Motor neuron (in vitro differentiated cells): ENCODE results near the gene ACSS3. TPM values are rescaled to one million over a fixed set of nuclear protein-coding genes. Genes with fewer than 3 reads are reported as not detected.
"Not testable (repeated sequence)": the region's sequence is repeated elsewhere in the genome, so short reads cannot be mapped to it uniquely, and the experiment has no call there.

Source experiments
- ATAC-seq, 8 experiments: fragments of 200-7000 bp; cut with Tn5 transposase; replicated peaks in 6 of 8; 2 replicates each; pipeline ENCODE4 v1.8.0; 2021; ENCODE audit warnings: mild to moderate bottlenecking in 8 of 8, moderate library complexity in 8 of 8
- H3K27ac ChIP-seq, 2 donors: fragments of 250-450 bp; sonication (Bioruptor Pico); 2 replicates each; pipeline ENCODE4 v1.9.0; 2021; ENCODE audit warnings: antibody characterized with exemption in 2 of 2, mild to moderate bottlenecking in 2 of 2, moderate library complexity in 1 of 2
- H3K4me1 ChIP-seq, 2 donors: fragments of 250-450 bp; sonication (Bioruptor Pico); replicated peaks in 1 of 2; 2 replicates each; pipeline ENCODE4 v1.6.1; 2021; ENCODE audit warnings: antibody characterized with exemption in 2 of 2, mild to moderate bottlenecking in 2 of 2, moderate library complexity in 1 of 2
- H3K4me3 ChIP-seq, 5 donors: fragments of 250-450 bp; sonication (Bioruptor Pico); 2 replicates each; pipeline ENCODE4 v1.9.0; 2021; ENCODE audit warnings: antibody characterized with exemption in 5 of 5, mild to moderate bottlenecking in 5 of 5, moderate library complexity in 4 of 5
- WGBS, 10 experiments: fragments of 450-650 bp; shearing (Covaris generic); methylation state at CpG; one replicate each; pipeline ENCODE4 v1.0.0; 2022; 5-methylcytosine and 5-hydroxymethylcytosine counted together
- in situ Hi-C, 9 experiments: fragments of 400-800 bp; cut with MboI; loops; one replicate each; pipeline ENCODE4 v1.15.0; 2021; ENCODE audit warnings: low sequenced_read_pairs in 9 of 9, low pct_unique_long_range_greater_than_20kb in 2 of 9; ENCODE audit not compliant: unreplicated experiment in 9 of 9
- total RNA-seq, 8 experiments: library from RNA; unstranded; fragments of 300-600 nt; gene quantifications; 2 replicates each; pipeline versions ENCODE4 v1.2.3 to v1.2.4, GENCODE V29; 2022

ACSS3 gene
- total RNA-seq, 8 experiments from 2014 or later, result 2.1 to 20.7 (median 4.9) TPM

GRCh38 chr12:81083018-81083417, 5.1 kb downstream of the ACSS3 start:
- Histone ChIP-seq H3K4me3 (no peak overlapping the region), H3K27ac (no peak overlapping the region), H3K4me1 (peaks cover 7 to 15% of the 10 kb centered on the region in 2 donors)
- WGBS, 10 experiments, result 40 to 100% (median 74%) methylated on average over 1 of the region's 1 CpG; no CpG with 5 or more reads in 4 of the 10 experiments
- ATAC-seq, result no peak
- in situ Hi-C loops, result no loop called here

GRCh38 chr12:81083906-81084513, 6.1 kb downstream of the ACSS3 start:
- no peak overlapping the region for H3K4me3 ChIP-seq
- ATAC-seq, result peak in 1 of 8 experiments; percentile 31
- in situ Hi-C loops, result no loop called here
- no peak overlapping the region for H3K27ac ChIP-seq
- H3K4me1 ChIP-seq, result peaks cover 7 to 16% of the 10 kb centered on the region in 2 donors
- WGBS, 10 experiments, result 49 to 92% (median 76%) methylated on average over 2 to 7 of the region's 7 CpGs

GRCh38 chr12:81084811-81085350, 7.0 kb downstream of the ACSS3 start:
- Histone ChIP-seq H3K4me3 (no peak overlapping the region), H3K27ac (no peak overlapping the region), H3K4me1 (peaks cover 7 to 21% of the 10 kb centered on the region in 2 donors)
- 20 to 100% (median 71%) methylated on average over 1 of the region's 1 CpG; no CpG with 5 or more reads in 2 of the 10 experiments for WGBS, 10 experiments
- ATAC-seq, result no peak
- in situ Hi-C loops, result no loop called here

GRCh38 chr12:81085832-81086231, 8.0 kb downstream of the ACSS3 start:
- 49 to 100% (median 94%) methylated on average over 1 to 2 of the region's 2 CpGs; no CpG with 5 or more reads in 1 of the 10 experiments for WGBS, 10 experiments
- no peak overlapping the region for H3K4me3 ChIP-seq
- H3K27ac ChIP-seq, result no peak overlapping the region
- in situ Hi-C loops, result no loop called here
- ATAC-seq, result no peak
- peaks cover 7 to 21% of the 10 kb centered on the region in 2 donors for H3K4me1 ChIP-seq

DNA sequence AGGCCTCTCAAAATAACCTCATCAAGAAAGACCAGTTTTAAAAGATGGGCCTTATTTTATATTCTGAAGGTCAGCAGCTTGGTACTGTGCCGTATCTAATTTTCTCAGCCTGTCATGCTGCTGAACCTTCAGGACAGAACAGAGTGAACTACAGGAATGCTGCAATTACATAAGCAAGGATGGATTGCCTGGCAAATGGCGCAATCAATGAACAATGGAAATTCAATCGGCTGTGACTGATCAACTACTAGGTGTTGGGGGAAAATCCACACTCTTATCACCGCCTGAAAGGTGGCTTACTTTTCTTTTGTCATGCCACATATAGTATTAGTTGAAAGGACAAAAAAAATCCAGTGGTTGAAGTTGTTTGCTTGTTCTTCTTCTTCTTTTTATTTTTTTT, 8.5 kb downstream of the ACSS3 start:
- in situ Hi-C loops, result no loop called here
- 24 to 78% (median 55%) methylated on average over 1 to 4 of the region's 4 CpGs; no CpG with 5 or more reads in 1 of the 10 experiments for WGBS, 10 experiments
- H3K4me3 ChIP-seq, result no peak overlapping the region
- ATAC-seq, result peak in 5 of 8 experiments; percentile 59 to 87 (median 67)
- no peak overlapping the region for H3K27ac ChIP-seq
- H3K4me1 ChIP-seq, result peaks cover 7 to 21% of the 10 kb centered on the region in 2 donors

DNA sequence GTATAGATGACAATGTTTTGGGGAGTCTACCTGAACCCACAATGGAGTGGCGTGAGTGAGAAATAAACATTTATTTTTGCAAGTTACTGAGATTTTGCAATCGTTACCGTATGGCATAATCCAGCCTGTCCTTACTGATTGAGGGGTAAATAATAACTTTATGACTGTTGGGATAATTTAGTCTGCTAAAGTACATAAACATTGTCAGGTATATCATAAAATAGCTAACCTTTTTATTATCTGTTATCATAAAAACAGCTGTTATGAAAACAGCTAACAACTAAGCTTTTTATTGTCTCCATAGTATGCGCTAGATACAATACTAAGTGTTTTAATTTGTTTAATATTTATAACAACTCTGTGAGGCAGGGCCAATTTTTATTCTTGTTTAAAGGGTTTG, 10.3 kb downstream of the ACSS3 start:
- Histone ChIP-seq H3K4me1 (peaks cover 7 to 21% of the 10 kb centered on the region in 2 donors), H3K27ac (no peak overlapping the region), H3K4me3 (no peak overlapping the region)
- in situ Hi-C loops, result no loop called here
- 51 to 100% (median 91%) methylated on average over 1 to 4 of the region's 4 CpGs for WGBS, 10 experiments
- no peak for ATAC-seq

GRCh38 chr12:81089412-81089811, 11.5 kb downstream of the ACSS3 start:
- Histone ChIP-seq H3K27ac (no peak overlapping the region), H3K4me1 (peaks cover 7 to 21% of the 10 kb centered on the region in 2 donors), H3K4me3 (no peak overlapping the region)
- ATAC-seq, result no peak
- 57 to 100% (median 82%) methylated on average over 1 of the region's 1 CpG; no CpG with 5 or more reads in 2 of the 10 experiments for WGBS, 10 experiments
- in situ Hi-C loops, result no loop called here

DNA sequence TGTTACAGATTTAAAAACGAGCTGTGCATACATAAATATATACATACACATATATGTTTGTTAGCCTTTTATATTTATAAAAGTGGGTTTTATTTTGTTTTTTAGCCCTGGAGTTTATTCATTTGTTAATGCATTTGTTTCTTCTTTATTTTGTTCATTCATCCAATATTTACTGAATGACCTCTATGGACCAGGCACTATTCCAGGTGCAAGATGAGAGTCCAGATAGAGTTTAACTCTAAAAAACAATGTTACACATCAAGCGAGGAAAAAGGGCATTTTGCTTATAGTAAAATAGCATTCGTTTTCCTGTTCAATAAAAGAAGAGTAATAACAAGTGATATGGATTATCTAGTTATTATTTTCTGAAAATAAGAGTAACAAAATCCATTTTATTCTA, 14.2 kb downstream of the ACSS3 start:
- no peak overlapping the region for H3K4me3 ChIP-seq
- peaks cover 0 to 6% of the 10 kb centered on the region in 2 donors for H3K4me1 ChIP-seq
- 30 to 90% (median 83%) methylated on average over 3 of the region's 3 CpGs; no CpG with 5 or more reads in 1 of the 10 experiments for WGBS, 10 experiments
- in situ Hi-C loops, result no loop called here
- H3K27ac ChIP-seq, result no peak overlapping the region
- ATAC-seq, result no peak

DNA sequence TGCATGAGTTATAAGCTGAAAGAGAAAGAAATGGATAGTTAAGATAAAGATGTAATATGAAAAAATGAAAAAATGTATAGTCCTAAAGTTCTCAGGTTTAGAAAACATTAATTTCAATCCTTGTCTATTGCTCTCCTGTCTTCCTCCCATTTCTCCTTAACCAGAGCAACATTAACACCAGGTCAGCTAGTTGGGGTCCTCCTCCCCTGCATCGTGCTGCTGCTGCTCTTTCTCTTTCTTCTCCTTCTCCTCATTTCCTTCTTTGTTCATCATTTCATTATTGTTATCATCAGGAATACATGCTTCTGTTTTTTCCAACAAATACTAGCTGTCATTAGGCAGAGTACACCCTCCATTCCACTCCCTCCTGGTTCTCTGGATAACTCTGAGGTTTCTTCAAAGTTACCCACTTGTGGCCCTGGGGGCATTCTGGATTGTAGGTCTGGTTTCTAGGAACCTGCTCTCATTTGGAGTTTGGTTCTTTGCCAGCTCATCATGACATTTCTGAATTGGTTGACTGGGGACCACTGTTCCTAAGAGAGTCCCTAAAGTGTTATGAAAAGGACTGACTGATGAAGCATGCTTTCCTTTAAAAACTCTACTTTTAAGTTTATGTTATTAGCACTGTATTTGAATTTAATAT, 17.0 kb downstream of the ACSS3 start:
- WGBS, 10 experiments, result 0 to 83% (median 43%) methylated on average over 1 of the region's 1 CpG; no CpG with 5 or more reads in 3 of the 10 experiments
- ATAC-seq, result no peak
- H3K4me1 ChIP-seq, result no peaks in the 10 kb centered on the region
- H3K27ac ChIP-seq, result no peak overlapping the region
- no peak overlapping the region for H3K4me3 ChIP-seq
- in situ Hi-C loops, result no loop called here

DNA sequence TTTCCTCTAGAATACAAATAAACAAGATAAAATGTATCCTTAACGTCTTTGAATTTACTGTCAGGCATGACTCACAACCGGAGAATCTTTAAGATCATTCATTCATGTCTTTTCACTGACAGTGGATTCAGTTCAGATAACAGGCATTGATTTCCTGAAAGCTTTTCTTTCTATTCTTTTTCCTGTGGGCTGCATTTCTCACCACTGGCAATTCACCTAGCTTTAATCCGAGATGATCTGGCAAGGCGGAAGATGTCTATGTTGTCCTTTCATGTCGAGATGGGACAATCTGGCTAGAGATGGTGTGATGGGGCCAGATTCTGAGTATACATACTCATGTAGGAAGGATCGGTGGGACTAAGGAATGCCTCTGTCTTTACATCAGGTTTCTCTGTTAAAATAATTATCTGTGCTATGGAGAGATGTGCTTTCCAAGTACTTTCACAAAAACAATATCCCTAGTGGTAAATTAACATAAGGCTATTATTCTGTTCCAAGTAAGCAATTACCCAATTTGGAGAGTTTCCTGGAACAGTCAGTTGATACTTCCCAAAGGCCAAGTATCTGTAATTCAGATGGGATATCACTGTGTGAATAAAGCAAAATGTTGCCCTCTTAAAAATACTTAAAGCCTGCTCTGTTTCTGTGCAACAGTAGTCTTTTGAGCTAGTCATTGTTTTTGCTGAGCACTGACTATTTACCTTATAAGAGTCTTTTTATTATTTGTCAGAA, 17.8 kb downstream of the ACSS3 start:
- in situ Hi-C loops, result no loop called here
- Histone ChIP-seq H3K4me3 (no peak overlapping the region), H3K27ac (no peak overlapping the region), H3K4me1 (no peaks in the 10 kb centered on the region)
- 30 to 73% (median 60%) methylated on average over 2 to 6 of the region's 6 CpGs; no CpG with 5 or more reads in 2 of the 10 experiments for WGBS, 10 experiments
- ATAC-seq, result peak in 2 of 8 experiments; percentile 12 to 73

DNA sequence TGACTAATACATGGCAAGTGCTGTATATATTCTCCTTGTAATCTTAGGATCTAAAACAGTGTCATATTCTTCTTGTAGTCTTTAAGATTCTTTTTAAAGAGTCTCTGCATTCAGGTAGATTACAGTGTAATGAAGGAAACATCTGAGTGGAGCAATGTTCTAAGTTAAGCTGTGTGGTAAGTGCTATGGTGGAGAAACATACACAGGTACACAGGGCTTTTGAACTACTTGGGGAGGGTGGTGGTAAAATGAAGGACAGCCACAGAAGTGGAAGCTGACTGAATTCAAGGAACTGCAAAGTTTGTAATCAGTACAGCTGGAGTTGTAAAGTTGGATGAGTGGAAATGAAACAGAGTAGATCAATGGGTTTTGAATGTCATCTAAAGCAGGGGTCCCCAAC, 27.8 kb downstream of the ACSS3 start:
- ATAC-seq, result no peak
- in situ Hi-C loops, result no loop called here
- no peaks in the 10 kb centered on the region for H3K4me1 ChIP-seq
- no peak overlapping the region for H3K4me3 ChIP-seq
- H3K27ac ChIP-seq, result no peak overlapping the region

DNA sequence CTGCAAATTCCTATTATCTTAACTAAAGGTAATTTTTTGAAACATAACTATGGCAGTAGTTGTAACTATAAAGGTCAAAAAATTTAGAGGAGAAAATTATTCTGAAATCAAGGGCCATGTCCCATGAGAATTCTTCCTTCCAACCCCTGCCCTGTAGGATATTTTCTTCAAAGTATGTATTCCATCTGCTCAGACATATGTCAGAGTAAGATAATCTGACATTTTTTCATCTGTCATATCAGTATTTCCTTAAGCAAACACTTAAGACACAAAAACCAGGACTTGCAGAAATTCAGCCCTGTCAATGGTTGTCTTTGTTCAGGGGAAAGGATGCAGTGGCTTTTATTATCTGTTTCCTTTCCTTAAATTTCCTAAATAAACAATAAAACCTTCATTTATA, 36.3 kb downstream of the ACSS3 start:
- ATAC-seq, result no peak
- in situ Hi-C loops, result no loop called here
- Histone ChIP-seq H3K4me3 (no peak overlapping the region), H3K4me1 (no peaks in the 10 kb centered on the region), H3K27ac (no peak overlapping the region)

DNA sequence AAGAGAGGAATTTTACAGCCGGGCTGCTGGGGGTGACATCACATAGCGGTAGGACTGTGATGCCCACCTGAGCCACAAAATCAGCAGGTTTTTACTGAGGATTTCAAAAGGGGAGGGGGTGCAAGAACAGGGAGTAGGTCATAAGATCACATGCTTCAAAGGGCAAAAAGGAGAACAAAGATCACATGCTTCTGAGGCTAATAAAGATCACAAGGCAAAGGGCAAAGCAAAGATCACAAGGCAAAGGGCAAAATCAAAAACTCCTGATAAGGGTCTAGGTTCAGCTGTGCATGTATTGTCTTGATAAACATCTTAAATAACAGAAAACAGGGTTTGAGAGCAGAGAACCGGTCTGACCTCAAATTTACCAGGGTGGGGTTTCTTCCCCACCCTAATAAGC, 41.2 kb downstream of the ACSS3 start:
- H3K4me1 ChIP-seq, ATAC-seq, H3K4me3 ChIP-seq, H3K27ac ChIP-seq, in situ Hi-C loops: not testable (repeated sequence)
- 73 to 100% (median 97%) methylated on average over 1 to 2 of the region's 3 CpGs; no CpG with 5 or more reads in 6 of the 10 experiments for WGBS, 10 experiments
